H1 (cell line): ENCODE results near the gene MED12L. TPM values are rescaled to one million over a fixed set of nuclear protein-coding genes. Genes with fewer than 3 reads are reported as not detected.

Experiments used
- CBX5 ChIP-seq: fragments of 300-800, 300-1000 bp; sonication (generic); IDR thresholded peaks from 2 replicates; pipeline ENCODE4 v1.7.1; 2016; ENCODE audit warnings: antibody characterized with exemption, low read length, low read depth
- CTBP2 ChIP-seq: IDR thresholded peaks from 2 replicates; pipeline ENCODE4 v1.7.0; 2011; ENCODE audit warnings: borderline replicate concordance, mild to moderate bottlenecking, moderate library complexity, mixed read lengths, low read length; ENCODE audit not compliant: insufficient read depth, insufficient read length
- E2F6 ChIP-seq: IDR thresholded peaks from 2 replicates; pipeline ENCODE4 v1.6.1; 2012; ENCODE audit warnings: inconsistent platforms
- EP300 ChIP-seq, 2 experiments: IDR thresholded peaks; 1 replicate in 1 of 2; 2 replicates in 1 of 2; pipeline ENCODE4 v1.6.1; 2011 to 2012; ENCODE audit warnings: low read depth in 2 of 2, low read length in 2 of 2, mild to moderate bottlenecking in 2 of 2, borderline replicate concordance in 1 of 2, inconsistent platforms in 1 of 2, moderate library complexity in 1 of 2
- FOSL1 ChIP-seq: IDR thresholded peaks from 2 replicates; pipeline ENCODE4 v1.6.1; 2011; ENCODE audit warnings: mild to moderate bottlenecking, low read depth, low read length, moderate library complexity; ENCODE audit not compliant: insufficient read depth
- HDAC2 ChIP-seq, 2 experiments: fragments of 300-600 bp in 1 of 2; sonication (generic) in 1 of 2; IDR thresholded peaks; 2 replicates each; pipeline ENCODE4 v1.6.1; 2011 to 2012; ENCODE audit warnings: low read depth in 2 of 2, low read length in 2 of 2, mild to moderate bottlenecking in 2 of 2, moderate library complexity in 2 of 2, borderline replicate concordance in 1 of 2, inconsistent platforms in 1 of 2
- KDM1A ChIP-seq: fragments of 200-600, 300-600 bp; sonication (generic); IDR thresholded peaks from 2 replicates; pipeline ENCODE4 v1.7.1; 2016; ENCODE audit warnings: mild to moderate bottlenecking, low read length, borderline replicate concordance
- RXRA ChIP-seq: IDR thresholded peaks from 2 replicates; pipeline ENCODE4 v1.6.1; 2011; ENCODE audit warnings: low read depth, mild to moderate bottlenecking, low read length, moderate library complexity; ENCODE audit not compliant: insufficient read depth
- SRF ChIP-seq: IDR thresholded peaks from 2 replicates; pipeline ENCODE4 v1.6.1; 2011; ENCODE audit warnings: mild to moderate bottlenecking, low read depth, low read length, moderate library complexity
- polyA plus RNA-seq, 7 experiments: library from polyadenylated mRNA; depleted of rRNA in 3 of 7; stranded (reverse) in 5 of 7; unstranded in 2 of 7; fragments of >200 nt in 5 of 7; fragments of 200-250 nt in 2 of 7; gene quantifications; 1 replicate in 5 of 7; 2 replicates in 1 of 7; 4 replicates in 1 of 7; pipeline versions ENCODE4 v1.2.1 to v1.2.3, GENCODE V29; 2011 to 2013; ENCODE audit warnings: missing spikeins in 2 of 7, mixed read lengths in 2 of 7
- total RNA-seq: library from RNA; stranded (reverse); fragmentation: NEBNext Ultra II Directional; extraction: Animal tissue kit (Norgen Biotek cat#: 25700); gene quantifications from 2 replicates; pipeline ENCODE4 v1.2.1, GENCODE V29; 2021

The MED12L gene
- total and polyA plus RNA-seq, 2 of the 8 experiments (the other 6 are each of a cell fraction or from before 2014, with no cell fraction given) = 3.6 to 26.2 TPM

- TF ChIP-seq CTBP2 (no peak), E2F6 (no peak), SRF (no peak), EP300 (IDR thresholded peaks at IDR 0.05; ENCODE audit: borderline replicate concordance in 1 of 2, low read depth in 2 of 2, low read length in 2 of 2) (no peak), RXRA (no peak), CBX5 (no peak), HDAC2 (IDR thresholded peaks at IDR 0.05; ENCODE audit: borderline replicate concordance in 1 of 2, low read depth in 2 of 2, low read length in 2 of 2) (no peak), KDM1A (no peak), FOSL1 (no peak)
These were observed 20.8 kb downstream of the MED12L start (continued) for GRCh38 chr3:151106311-151106710.
